Measurements from ENCODE around the gene ARHGEF11. TPM values are rescaled to one million over a fixed set of nuclear protein-coding genes. Genes with fewer than 3 reads are reported as not detected.

Gene ARHGEF11
- polyA plus RNA-seq, 1 experiment, result 14.8 TPM

DNA sequence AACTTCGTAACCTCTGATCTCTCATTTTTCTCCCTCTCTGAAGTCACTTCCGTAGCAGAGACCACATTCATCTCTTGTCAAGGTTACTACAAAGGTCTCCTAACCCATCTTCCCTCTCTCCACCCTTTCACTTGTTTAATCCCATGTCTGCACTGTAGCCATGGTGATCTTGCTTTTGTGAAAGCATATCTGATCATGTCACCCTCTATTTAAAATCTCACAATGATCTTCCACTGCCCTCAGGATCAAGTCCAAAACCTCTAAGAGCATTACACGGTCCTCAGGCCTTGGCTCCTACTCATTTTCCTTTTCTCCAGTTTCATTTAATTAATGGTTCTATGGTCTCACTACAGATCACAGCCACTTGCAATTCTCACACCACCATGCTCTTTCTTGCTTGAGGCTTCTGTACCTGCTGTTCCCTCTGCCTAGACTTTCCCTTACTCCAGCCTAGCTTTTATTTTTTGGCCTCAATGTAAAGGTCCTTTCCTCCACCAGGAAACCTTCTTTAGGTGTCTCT lies 12.1 kb downstream of the ARHGEF11 start:
- DNase-seq (ENCODE audit: low read depth, low spot score), result no peak
- Histone ChIP-seq H3K4me3 (ENCODE audit: low read depth, low read length) (no peak overlapping the region), H3K27me3 (ENCODE audit: control insufficient read depth, insufficient read depth, low read length) (no peaks in the 10 kb centered on the region), H3K27ac (ENCODE audit: low read depth, low read length) (no peak overlapping the region), H3K9me3 (ENCODE audit: control insufficient read depth, insufficient read depth, low read length) (no peaks in the 10 kb centered on the region)
- ChIA-PET POLR2A (no interaction called here), CTCF (interaction anchor here (2.2 kb wide), 1 partner anchor 41 kb away, joined by 5 read pairs; no protein-coding TSS in a partner anchor)
- TF ChIP-seq, protein P1, sequence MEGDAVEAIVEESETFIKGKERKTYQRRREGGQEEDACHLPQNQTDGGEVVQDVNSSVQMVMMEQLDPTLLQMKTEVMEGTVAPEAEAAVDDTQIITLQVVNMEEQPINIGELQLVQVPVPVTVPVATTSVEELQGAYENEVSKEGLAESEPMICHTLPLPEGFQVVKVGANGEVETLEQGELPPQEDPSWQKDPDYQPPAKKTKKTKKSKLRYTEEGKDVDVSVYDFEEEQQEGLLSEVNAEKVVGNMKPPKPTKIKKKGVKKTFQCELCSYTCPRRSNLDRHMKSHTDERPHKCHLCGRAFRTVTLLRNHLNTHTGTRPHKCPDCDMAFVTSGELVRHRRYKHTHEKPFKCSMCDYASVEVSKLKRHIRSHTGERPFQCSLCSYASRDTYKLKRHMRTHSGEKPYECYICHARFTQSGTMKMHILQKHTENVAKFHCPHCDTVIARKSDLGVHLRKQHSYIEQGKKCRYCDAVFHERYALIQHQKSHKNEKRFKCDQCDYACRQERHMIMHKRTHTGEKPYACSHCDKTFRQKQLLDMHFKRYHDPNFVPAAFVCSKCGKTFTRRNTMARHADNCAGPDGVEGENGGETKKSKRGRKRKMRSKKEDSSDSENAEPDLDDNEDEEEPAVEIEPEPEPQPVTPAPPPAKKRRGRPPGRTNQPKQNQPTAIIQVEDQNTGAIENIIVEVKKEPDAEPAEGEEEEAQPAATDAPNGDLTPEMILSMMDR (IDR thresholded peaks at IDR 0.05; ENCODE audit: low read depth, low read length), result no peak

DNA sequence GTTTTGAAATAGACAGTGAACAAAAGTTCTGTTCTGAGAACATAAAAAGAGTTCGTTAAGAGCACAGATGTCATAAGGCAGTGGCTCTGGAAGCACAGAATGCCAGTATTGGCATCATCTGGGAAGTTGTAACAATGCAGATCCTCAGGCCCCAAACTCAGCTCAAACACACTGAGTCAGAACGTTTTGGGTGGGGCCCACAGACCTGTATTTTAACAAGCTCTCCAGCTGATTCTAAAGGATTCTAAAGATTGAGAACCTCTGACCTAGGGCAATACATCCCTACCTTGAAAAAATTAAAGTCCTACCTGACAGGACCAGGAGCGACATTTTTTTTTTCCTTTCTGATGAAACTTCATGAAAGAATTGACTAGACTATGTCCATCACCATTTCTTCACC lies 13.2 kb downstream of the ARHGEF11 start:
- CTCF ChIA-PET, result interaction anchor here (0.7 to 1.1 kb wide), 3 partner anchors 14 to 83 kb away, joined by 3 read pairs; no protein-coding TSS in a partner anchor
- no peaks in the 10 kb centered on the region for H3K9me3 ChIP-seq (ENCODE audit: control insufficient read depth, insufficient read depth, low read length)
- no peak overlapping the region for H3K4me3 ChIP-seq (ENCODE audit: low read depth, low read length)
- DNase-seq (ENCODE audit: low read depth, low spot score), result no peak
- H3K27ac ChIP-seq (ENCODE audit: low read depth, low read length), result no peak overlapping the region
- POLR2A ChIA-PET, result no interaction called here
- H3K27me3 ChIP-seq (ENCODE audit: control insufficient read depth, insufficient read depth, low read length), result no peaks in the 10 kb centered on the region
- TF ChIP-seq, protein P1 (IDR thresholded peaks at IDR 0.05; ENCODE audit: low read depth, low read length), result no peak

DNA sequence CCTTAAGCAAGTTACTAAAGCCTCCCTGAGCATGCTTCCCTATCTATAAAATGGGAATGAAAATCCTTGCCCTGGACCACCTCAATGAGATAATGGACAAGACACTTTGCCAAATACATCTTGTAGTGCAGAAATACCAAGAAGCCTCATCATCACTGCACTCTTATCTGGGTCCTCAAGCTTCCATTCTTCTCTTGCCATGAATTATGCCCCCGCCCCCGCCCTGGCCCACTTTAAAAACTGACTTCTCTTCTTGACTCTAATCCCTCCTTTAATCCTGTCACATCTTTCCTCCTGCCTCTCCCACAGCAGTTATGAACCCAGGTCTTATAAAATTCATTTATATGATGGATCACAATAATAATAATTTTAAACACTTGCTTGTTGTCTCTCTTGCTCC lies 14.8 kb downstream of the ARHGEF11 start:
- DNase-seq (ENCODE audit: low read depth, low spot score), result no peak
- H3K4me3 ChIP-seq (ENCODE audit: low read depth, low read length), result no peak overlapping the region
- ChIA-PET CTCF (no interaction called here), POLR2A (no interaction called here)
- no peak overlapping the region for H3K27ac ChIP-seq (ENCODE audit: low read depth, low read length)
- TF ChIP-seq, protein P1 (IDR thresholded peaks at IDR 0.05; ENCODE audit: low read depth, low read length), result no peak
- no peaks in the 10 kb centered on the region for H3K27me3 ChIP-seq (ENCODE audit: control insufficient read depth, insufficient read depth, low read length)
- H3K9me3 ChIP-seq (ENCODE audit: control insufficient read depth, insufficient read depth, low read length), result no peaks in the 10 kb centered on the region

DNA sequence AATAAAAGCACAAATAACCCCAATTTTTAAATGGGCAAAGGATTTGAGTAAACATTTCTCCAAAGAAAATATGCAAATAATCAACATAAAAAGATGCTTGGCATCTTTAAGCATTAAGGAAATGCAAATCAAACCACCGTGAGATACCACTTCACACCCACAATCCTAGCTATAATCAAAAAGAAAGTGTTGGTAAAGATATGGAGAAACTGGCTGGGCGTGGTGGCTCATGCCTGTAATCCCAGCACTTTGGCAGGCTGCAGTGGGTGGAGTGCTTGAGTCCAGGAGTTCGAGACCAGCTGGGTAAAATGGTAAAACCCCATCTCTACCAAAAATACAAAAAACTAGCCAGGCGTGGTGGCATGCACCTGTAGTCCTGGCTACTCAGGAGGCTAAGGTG lies 16.9 kb downstream of the ARHGEF11 start:
- no peak overlapping the region for H3K27ac ChIP-seq (ENCODE audit: low read depth, low read length)
- ChIA-PET CTCF (interaction anchor here (0.6 to 0.9 kb wide), 2 partner anchors 26 to 61 kb away, joined by 3 read pairs; no protein-coding TSS in a partner anchor), POLR2A (no interaction called here)
- no peak for DNase-seq (ENCODE audit: low read depth, low spot score)
- no peaks in the 10 kb centered on the region for H3K27me3 ChIP-seq (ENCODE audit: control insufficient read depth, insufficient read depth, low read length)
- H3K9me3 ChIP-seq (ENCODE audit: control insufficient read depth, insufficient read depth, low read length), result no peaks in the 10 kb centered on the region
- TF ChIP-seq, protein P1 (IDR thresholded peaks at IDR 0.05; ENCODE audit: low read depth, low read length), result no peak
- no peak overlapping the region for H3K4me3 ChIP-seq (ENCODE audit: low read depth, low read length)

DNA sequence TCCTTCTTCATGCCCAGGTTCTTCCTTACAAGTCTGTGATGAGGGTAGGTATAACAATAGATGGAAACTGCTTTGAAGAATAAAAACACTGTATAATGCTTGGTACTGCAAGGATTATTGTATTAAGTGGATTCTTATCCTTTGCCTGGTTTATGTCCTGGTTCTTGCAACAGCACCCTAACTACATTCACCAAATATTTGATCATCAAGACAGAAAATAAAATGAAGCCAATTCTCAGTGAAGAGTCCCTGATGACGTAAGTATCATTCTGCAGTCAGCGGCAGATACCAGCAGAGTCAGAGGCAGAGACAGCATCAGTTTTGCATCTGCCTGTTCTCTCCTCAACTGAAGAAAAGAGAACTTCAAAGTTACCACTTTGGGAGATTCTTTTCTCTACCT lies 19.7 kb downstream of the ARHGEF11 start:
- CTCF ChIA-PET, result interaction anchor here (2.9 kb wide), 1 partner anchor 48 kb away, joined by 9 read pairs; no protein-coding TSS in a partner anchor
- TF ChIP-seq, protein P1 (IDR thresholded peaks at IDR 0.05; ENCODE audit: low read depth, low read length), result no peak
- peaks cover 5% of the 10 kb centered on the region; the same call in 1 of the 2 replicates for H3K9me3 ChIP-seq (ENCODE audit: control insufficient read depth, insufficient read depth, low read length)
- no peak overlapping the region for H3K4me3 ChIP-seq (ENCODE audit: low read depth, low read length)
- no peak for DNase-seq (ENCODE audit: low read depth, low spot score)
- POLR2A ChIA-PET, result no interaction called here
- no peak overlapping the region for H3K27ac ChIP-seq (ENCODE audit: low read depth, low read length)
- no peaks in the 10 kb centered on the region for H3K27me3 ChIP-seq (ENCODE audit: control insufficient read depth, insufficient read depth, low read length)
